IMR-90 (cell line): ENCODE results near the gene PLCD1. TPM values are rescaled to one million over a fixed set of nuclear protein-coding genes. Genes with fewer than 3 reads are reported as not detected.

Source experiments
- ATAC-seq: fragments of 200-7000 bp; cut with Tn5 transposase; 2 replicates; pipeline ENCODE4 v1.9.1; 2020; ENCODE audit warnings: low read depth, mild to moderate bottlenecking, moderate library complexity
- BruUV-seq: library from RNA; stranded (reverse); fragments of 400-500 nt; replicated peaks from 2 replicates; lab custom pipeline; 2021; lab: Mats Ljungman, UMichigan
- CTCF ChIA-PET: fragments of 300-600 bp; formaldehyde crosslinking; extraction: SDS; loops from one replicate; lab custom pipeline; 2021; ENCODE audit warnings: antibody characterized with exemption; lab: Yijun Ruan, JAX
- POLR2A ChIA-PET: fragments of 300-600 bp; sonication (Branson Sonifier 250); formaldehyde crosslinking; loops from one replicate; lab custom pipeline; 2022; ENCODE audit warnings: antibody characterized with exemption; ENCODE audit not compliant: unreplicated experiment; lab: Charles Lee
- DNase-seq: peaks from one replicate; pipeline ENCODE4 v3.0.0; 2013
- H2AFZ ChIP-seq: replicated peaks from 2 replicates; pipeline ENCODE3; 2013; ENCODE audit warnings: low read length, mild to moderate bottlenecking; ENCODE audit not compliant: poor library complexity
- H2AK5ac ChIP-seq: 2 replicates; pipeline ENCODE4 v1.6.1; 2013; ENCODE audit warnings: low read depth, low read length, inconsistent platforms
- H2AK9ac ChIP-seq: replicated peaks from 2 replicates; pipeline ENCODE3; 2013; ENCODE audit warnings: mild to moderate bottlenecking, low read depth, low read length, moderate library complexity; ENCODE audit not compliant: poor library complexity
- H2BK120ac ChIP-seq: 2 replicates; pipeline ENCODE4 v1.6.1; 2013; ENCODE audit warnings: low read depth, low read length, inconsistent platforms
- H2BK15ac ChIP-seq: 3 replicates; pipeline ENCODE4 v1.6.1; 2013; ENCODE audit warnings: low read depth, low read length, inconsistent platforms
- H2BK20ac ChIP-seq: 2 replicates; pipeline ENCODE4 v1.6.1; 2013; ENCODE audit warnings: low read depth, mild to moderate bottlenecking, inconsistent platforms, low read length, moderate library complexity
- H2BK5ac ChIP-seq: 2 replicates; pipeline ENCODE4 v1.6.1; 2013; ENCODE audit warnings: mild to moderate bottlenecking, low read depth, low read length, inconsistent platforms; ENCODE audit not compliant: poor library complexity, severe bottlenecking
- H3K14ac ChIP-seq: replicated peaks from 2 replicates; pipeline ENCODE4 v1.6.1; 2013; ENCODE audit warnings: low read depth, low read length, inconsistent platforms
- H3K18ac ChIP-seq: 2 replicates; pipeline ENCODE4 v1.6.1; 2013; ENCODE audit warnings: low read depth, low read length, control low read depth
- H3K23ac ChIP-seq: 2 replicates; pipeline ENCODE4 v1.6.1; 2013; ENCODE audit warnings: low read depth, low read length, inconsistent platforms
- H3K27ac ChIP-seq: 2 replicates; pipeline ENCODE4 v1.5.1; 2013; ENCODE audit warnings: mild to moderate bottlenecking, control low read depth, low read length; ENCODE audit not compliant: insufficient read depth
- H3K27me3 ChIP-seq: 2 replicates; pipeline ENCODE4 v1.6.1; 2013; ENCODE audit warnings: low read length; ENCODE audit not compliant: control insufficient read depth, insufficient read depth
- H3K36me3 ChIP-seq: 2 replicates; pipeline ENCODE4 v1.6.1; 2013; ENCODE audit warnings: low read length, mixed read lengths; ENCODE audit not compliant: control insufficient read depth, insufficient read depth
- H3K4ac ChIP-seq: 2 replicates; pipeline ENCODE4 v1.6.1; 2013; ENCODE audit warnings: low read depth, low read length, inconsistent platforms
- H3K4me1 ChIP-seq: 2 replicates; pipeline ENCODE4 v1.6.1; 2013; ENCODE audit warnings: low read length, mixed read lengths; ENCODE audit not compliant: control insufficient read depth, insufficient read depth
- H3K4me2 ChIP-seq: 2 replicates; pipeline ENCODE4 v1.6.1; 2013; ENCODE audit warnings: low read depth, mild to moderate bottlenecking, control low read depth, low read length, moderate library complexity
- H3K4me3 ChIP-seq: 2 replicates; pipeline ENCODE4 v1.5.1; 2013; ENCODE audit warnings: low read depth, mild to moderate bottlenecking, control low read depth, low read length, moderate library complexity; ENCODE audit not compliant: insufficient read depth
- H3K56ac ChIP-seq: 2 replicates; pipeline ENCODE4 v1.6.1; 2013; ENCODE audit warnings: low read length, inconsistent platforms; ENCODE audit not compliant: insufficient read depth; ENCODE audit errors: extremely low read depth
- H3K79me1 ChIP-seq, 2 experiments: 2 replicates each; pipeline ENCODE4 v1.6.1; 2013; ENCODE audit warnings: low read length in 2 of 2, inconsistent platforms in 1 of 2, low read depth in 1 of 2
- H3K9ac ChIP-seq: 2 replicates; pipeline ENCODE4 v1.6.1; 2013; ENCODE audit warnings: low read depth, low read length, control low read depth
- H3K9me1 ChIP-seq: 2 replicates; pipeline ENCODE4 v1.6.1; 2013; ENCODE audit warnings: low read length, inconsistent platforms; ENCODE audit not compliant: insufficient read depth
- H3K9me3 ChIP-seq: 2 replicates; pipeline ENCODE4 v1.6.1; 2013; ENCODE audit warnings: low read length; ENCODE audit not compliant: control insufficient read depth, insufficient read depth
- H4K20me1 ChIP-seq: 2 replicates; pipeline ENCODE4 v1.6.1; 2013; ENCODE audit warnings: low read length, inconsistent platforms; ENCODE audit not compliant: insufficient read depth
- H4K5ac ChIP-seq: 2 replicates; pipeline ENCODE4 v1.6.1; 2013; ENCODE audit warnings: mild to moderate bottlenecking, low read depth, low read length, control low read depth
- H4K8ac ChIP-seq, 2 experiments: 2 replicates each; pipeline ENCODE4 v1.6.1; 2013; ENCODE audit warnings: low read depth in 2 of 2, low read length in 2 of 2, control low read depth in 1 of 2, inconsistent platforms in 1 of 2
- H4K91ac ChIP-seq: 2 replicates; pipeline ENCODE4 v1.6.1; 2013; ENCODE audit warnings: low read depth, low read length, inconsistent platforms; ENCODE audit not compliant: insufficient read depth
- BHLHE40 ChIP-seq: fragments of 150-350 bp; IDR thresholded peaks from 2 replicates; pipeline ENCODE4 v1.6.1; 2016; ENCODE audit warnings: mild to moderate bottlenecking, low read depth, low read length
- CEBPB ChIP-seq: IDR thresholded peaks from 2 replicates; pipeline ENCODE4 v1.6.1; 2012; ENCODE audit warnings: low read depth, low read length, improper control_type of control experiment
- CHD1 ChIP-seq: IDR thresholded peaks from 2 replicates; pipeline ENCODE4 v1.6.1; 2012; ENCODE audit warnings: low read depth, low read length, improper control_type of control experiment
- ELK1 ChIP-seq: fragments of 150-350 bp; IDR thresholded peaks from 2 replicates; pipeline ENCODE4 v1.6.1; 2016; ENCODE audit warnings: low read depth, mild to moderate bottlenecking, low read length, moderate library complexity, borderline replicate concordance
- FOS ChIP-seq: fragments of 150-350 bp; IDR thresholded peaks from 2 replicates; pipeline ENCODE4 v1.6.1; 2016; ENCODE audit warnings: low read depth, low read length
- MAFK ChIP-seq: IDR thresholded peaks from 2 replicates; pipeline ENCODE4 v1.6.1; 2012; ENCODE audit warnings: low read depth, low read length, improper control_type of control experiment
- MAZ ChIP-seq: IDR thresholded peaks from 2 replicates; pipeline ENCODE4 v1.6.1; 2012; ENCODE audit warnings: low read depth, mild to moderate bottlenecking, low read length, improper control_type of control experiment, moderate library complexity, borderline replicate concordance
- MXI1 ChIP-seq: IDR thresholded peaks from 2 replicates; pipeline ENCODE4 v1.6.1; 2012; ENCODE audit warnings: low read depth, mild to moderate bottlenecking, low read length, moderate library complexity, borderline replicate concordance
- NFE2L2 ChIP-seq: fragments of 150-350 bp; IDR thresholded peaks from 2 replicates; pipeline ENCODE4 v1.6.1; 2016; ENCODE audit warnings: low read depth, mild to moderate bottlenecking, low read length
- RAD21 ChIP-seq: IDR thresholded peaks from 2 replicates; pipeline ENCODE4 v1.6.1; 2012; ENCODE audit warnings: low read length, improper control_type of control experiment
- RCOR1 ChIP-seq: IDR thresholded peaks from 2 replicates; pipeline ENCODE4 v1.6.1; 2012; ENCODE audit warnings: mild to moderate bottlenecking, low read length, improper control_type of control experiment; ENCODE audit not compliant: insufficient replicate concordance
- RFX5 ChIP-seq: IDR thresholded peaks from 2 replicates; pipeline ENCODE4 v1.8.0; 2012; ENCODE audit warnings: low read depth, mild to moderate bottlenecking, low read length, moderate library complexity
- SMC3 ChIP-seq: fragments of 150-350 bp; IDR thresholded peaks from 2 replicates; pipeline ENCODE4 v1.6.1; 2016; ENCODE audit warnings: low read depth, mild to moderate bottlenecking, antibody characterized with exemption, low read length, moderate library complexity
- WGBS, 2 experiments: methylation state at CpG; one replicate each; pipeline versions ENCODE4 v1.1.5 to v1.1.7; 2013; ENCODE audit warnings: missing lambda C conversion rate in 2 of 2; ENCODE audit not compliant: insufficient read length in 1 of 2; ENCODE audit errors: extremely low coverage in 2 of 2; 5-methylcytosine and 5-hydroxymethylcytosine counted together
- dilution Hi-C: fragments of 300-500 bp; cut with HindIII; formaldehyde crosslinking; loops from one replicate; pipeline ENCODE4 v1.14.3; 2018; ENCODE audit warnings: low sequenced_read_pairs; ENCODE audit not compliant: unreplicated experiment
- in situ Hi-C: fragments of 300-500 bp; cut with MboI; formaldehyde crosslinking; loops from 3 replicates; pipeline ENCODE4 v1.14.3; 2019; ENCODE audit warnings: low sequenced_read_pairs, inconsistent platforms, mixed read lengths
- intact Hi-C: fragments of 100-400 bp; cut with micrococcal nuclease; formaldehyde crosslinking; loops from 2 replicates; pipeline ENCODE4 v1.10.0; 2022
- polyA plus RNA-seq, 3 experiments: library from polyadenylated mRNA; depleted of rRNA; stranded (reverse); fragments of >200 nt; gene quantifications; 2 replicates each; pipeline ENCODE4 v1.2.3, GENCODE V29; 2012; ENCODE audit warnings: low replicate concordance in 1 of 3
- total RNA-seq: library from RNA; depleted of rRNA; stranded (reverse); fragments of >200 nt; gene quantifications from 2 replicates; pipeline ENCODE4 v1.2.3, GENCODE V29; 2012

The PLCD1 gene
- total and polyA plus RNA-seq, 2 of the 4 experiments (the other 2 are of a cell fraction), result 14.9 to 16.3 TPM

- dilution Hi-C loops, result no loop called here
- H3K4me2 ChIP-seq, result no peak overlapping the region
- no peak overlapping the region for H2AK5ac ChIP-seq
- H3K27me3 ChIP-seq, result no peaks in the 10 kb centered on the region; the same call in 1 of the 2 replicates
- TF ChIP-seq ELK1, result no peak
- no peak for TF ChIP-seq CEBPB
- no peak for TF ChIP-seq MXI1
- no peak for TF ChIP-seq NFE2L2
- no peak for TF ChIP-seq MAZ
- no peak for TF ChIP-seq CHD1
- TF ChIP-seq RCOR1, result no peak
- no peak for TF ChIP-seq SMC3
- TF ChIP-seq FOS, result no peak
- no peak for TF ChIP-seq RFX5
- no peak for TF ChIP-seq RAD21
- no peak for TF ChIP-seq BHLHE40
- no peak for TF ChIP-seq MAFK
- H4K20me1 ChIP-seq, result no peaks in the 10 kb centered on the region
- ATAC-seq, result no peak
- H3K23ac ChIP-seq, result no peak overlapping the region
- WGBS, 2 experiments, result 86% methylated on average over 1 of the region's 8 CpGs; no CpG with 5 or more reads in 1 of the 2 experiments
- H3K56ac ChIP-seq, result no peak overlapping the region
- peak overlapping the region; percentile 95 to 99; a peak in 3 of 4 replicates for H4K8ac ChIP-seq
- peaks cover 8% of the 10 kb centered on the region for H3K9me1 ChIP-seq
- H3K18ac ChIP-seq, result no peak overlapping the region
- no peaks in the 10 kb centered on the region for H3K9me3 ChIP-seq
- H3K14ac ChIP-seq, result no peak overlapping the region
- no peak overlapping the region for H4K5ac ChIP-seq
- peak overlapping the region; percentile 9 for H2AFZ ChIP-seq
- no peak overlapping the region for H3K27ac ChIP-seq
- no peak overlapping the region for H2BK15ac ChIP-seq
- no peak overlapping the region for H2AK9ac ChIP-seq
- peaks cover 3% of the 10 kb centered on the region; the same call in 1 of the 2 replicates for H3K36me3 ChIP-seq
- H3K9ac ChIP-seq, result no peak overlapping the region
- no peak overlapping the region for H2BK20ac ChIP-seq
- H2BK120ac ChIP-seq, result no peak overlapping the region
- DNase-seq, result no peak
- intact Hi-C loops, result no loop called here
- 0 out of 2 replicates have a peak overlapping the region, but pooled peaks have one; percentile 94 for H3K4ac ChIP-seq
- in situ Hi-C loops, result no loop called here
- ChIA-PET CTCF (interaction anchor here (1.1 kb wide), 1 partner anchor 138 kb away, joined by 3 read pairs; no protein-coding TSS in a partner anchor), POLR2A (no interaction called here)
- BruUV-seq, result no TSS peak
- H2BK5ac ChIP-seq, result no peak overlapping the region
- no peak overlapping the region for H3K4me3 ChIP-seq
- no peak overlapping the region for H4K91ac ChIP-seq
- H3K4me1 ChIP-seq, result peaks cover 2% of the 10 kb centered on the region
- peaks cover 0 to 17% of the 10 kb centered on the region in 2 experiments; a peak in 1 of 4 replicates for H3K79me1 ChIP-seq
These were observed 36.4 kb downstream of the PLCD1 start for GRCh38 chr3:37993067-37993455.
